MM.1S (cell line): ENCODE data around the gene MBD3L2.

Experiments used
- CTCF ChIP-seq: fragments of 300-600 bp; sonication (generic); IDR thresholded peaks from 2 replicates; pipeline ENCODE4 v1.5.1; 2016; ENCODE audit warnings: antibody characterized with exemption, low read length, mixed read lengths
- EZH2 ChIP-seq: fragments of 300-600 bp; sonication (generic); optimal IDR thresholded peaks from 2 replicates; pipeline ENCODE3; 2017; ENCODE audit warnings: low read depth, mild to moderate bottlenecking, antibody characterized with exemption, low read length, mixed read lengths
- EZH2phosphoT487 ChIP-seq: fragments of 300-600 bp; sonication (generic); IDR thresholded peaks from 2 replicates; pipeline ENCODE4 v1.6.1; 2018; ENCODE audit warnings: antibody characterized with exemption, low read length

GRCh38 chr19:7063764-7064418, 14.8 kb downstream of the MBD3L2 start:
- TF ChIP-seq EZH2 (no peak), CTCF (no peak), EZH2phosphoT487 (no peak)
